Measurements from ENCODE around the gene MRPS11. TPM values are rescaled to one million over a fixed set of nuclear protein-coding genes. Genes with fewer than 3 reads are reported as not detected.

The MRPS11 gene
- total and polyA plus RNA-seq, 9 donors, result 8.3 to 32.4 (median 21.7) TPM

- Histone ChIP-seq H3K4me3 (no peak overlapping the region), H3K27me3 (no peaks in the 10 kb centered on the region), H3K27ac (no peak overlapping the region), H3K4me1 (ENCODE audit: insufficient read depth) (no peaks in the 10 kb centered on the region), H3K9me3 (no peaks in the 10 kb centered on the region), H3K36me3 (no peaks in the 10 kb centered on the region)
- WGBS, 3 donors, result 29 to 37% (median 36%) methylated on average over 8 of the region's 8 CpGs
- intact Hi-C loops (cut with DNase I), result loop anchor here in 2 of 4 donors (10.0 kb wide), 2 partner anchors 134 to 424 kb away; no protein-coding TSS in a partner anchor
- no peak for TF ChIP-seq CTCF (IDR thresholded peaks at IDR 0.05)
- DNase-seq, result no peak
These were observed 13.5 kb downstream of the MRPS11 start for GRCh38 chr15:88480981-88481380.

- no peak for DNase-seq
- Histone ChIP-seq H3K36me3 (no peaks in the 10 kb centered on the region), H3K4me3 (no peak overlapping the region), H3K27me3 (no peaks in the 10 kb centered on the region), H3K4me1 (ENCODE audit: insufficient read depth) (no peaks in the 10 kb centered on the region), H3K9me3 (no peaks in the 10 kb centered on the region), H3K27ac (no peak overlapping the region)
- TF ChIP-seq CTCF (IDR thresholded peaks at IDR 0.05) (no peak), EP300 (IDR thresholded peaks at IDR 0.05) (no peak), POLR2A (IDR thresholded peaks at IDR 0.05) (no peak)
- intact Hi-C loops (cut with DNase I), result loop anchor here in 2 of 4 donors (10.0 kb wide), 2 partner anchors 133 to 423 kb away; no protein-coding TSS in a partner anchor
- 69 to 85% (median 75%) methylated on average over 1 of the region's 1 CpG for WGBS, 3 donors
These were observed 14.8 kb downstream of the MRPS11 start for GRCh38 chr15:88482263-88482662.

GRCh38 chr15:88484682-88485331 is 17.3 kb downstream of the MRPS11 start:
- no peaks in the 10 kb centered on the region for H3K9me3 ChIP-seq
- 37 to 46% (median 39%) methylated on average over 10 of the region's 10 CpGs for WGBS, 3 donors
- no peak for TF ChIP-seq CTCF (IDR thresholded peaks at IDR 0.05)
- no peak for TF ChIP-seq EP300 (IDR thresholded peaks at IDR 0.05)
- TF ChIP-seq POLR2A (IDR thresholded peaks at IDR 0.05), result no peak
- DNase-seq, result no peak
- no peaks in the 10 kb centered on the region for H3K27me3 ChIP-seq
- no peaks in the 10 kb centered on the region for H3K4me1 ChIP-seq (ENCODE audit: insufficient read depth)
- no peak overlapping the region for H3K4me3 ChIP-seq
- intact Hi-C loops (cut with DNase I), result loop anchor here in 2 of 4 donors (10.0 kb wide), 2 partner anchors 130 to 420 kb away; no protein-coding TSS in a partner anchor
- H3K27ac ChIP-seq, result no peak overlapping the region
- no peaks in the 10 kb centered on the region for H3K36me3 ChIP-seq

- WGBS, 3 donors, result 56 to 73% (median 60%) methylated on average over 2 of the region's 2 CpGs
- no peak for TF ChIP-seq EP300 (IDR thresholded peaks at IDR 0.05)
- no peak for TF ChIP-seq CTCF (IDR thresholded peaks at IDR 0.05)
- no peak for TF ChIP-seq POLR2A (IDR thresholded peaks at IDR 0.05)
These were observed 19.8 kb downstream of the MRPS11 start for GRCh38 chr15:88487178-88487795.

More at GRCh38 chr15:88487178-88487795, 19.8 kb downstream of the MRPS11 start:
- H3K27me3 ChIP-seq, result no peaks in the 10 kb centered on the region
- no peaks in the 10 kb centered on the region for H3K4me1 ChIP-seq (ENCODE audit: insufficient read depth)
- no peak overlapping the region for H3K4me3 ChIP-seq
- no peaks in the 10 kb centered on the region for H3K36me3 ChIP-seq
- no peaks in the 10 kb centered on the region for H3K9me3 ChIP-seq
- DNase-seq, result no peak
- intact Hi-C loops (cut with DNase I), result loop anchor here in 2 of 4 donors (10.0 kb wide), 2 partner anchors 128 to 418 kb away; no protein-coding TSS in a partner anchor
- H3K27ac ChIP-seq, result no peak overlapping the region

Data from ovary (tissue), 9 donors.